Measurements from ENCODE around the gene PTCHD1. TPM values are rescaled to one million over a fixed set of nuclear protein-coding genes. Genes with fewer than 3 reads are reported as not detected.

Gene PTCHD1
- total RNA-seq, 2 donors from 2014 or later = 0.15 to 1.6 TPM

GRCh38 chrX:23364416-23364815 lies 29.8 kb downstream of the PTCHD1 start:
- no peak overlapping the region for H3K9ac ChIP-seq (ENCODE audit: low read depth in 2 of 2, low read length in 2 of 2)
- H3K36me3 ChIP-seq = no peaks in the 10 kb centered on the region
- H3K27ac ChIP-seq = no peak overlapping the region
- intact Hi-C loops (cut with DNase I) = no loop called here
- no peaks in the 10 kb centered on the region for H3K4me1 ChIP-seq
- no peaks in the 10 kb centered on the region for H3K27me3 ChIP-seq
- no peak for DNase-seq
- no peaks in the 10 kb centered on the region for H3K9me3 ChIP-seq
- TF ChIP-seq CTCF (IDR thresholded peaks at IDR 0.05) = no peak
- no peak overlapping the region for H3K4me3 ChIP-seq

- no peaks in the 10 kb centered on the region for H3K36me3 ChIP-seq
- no peaks in the 10 kb centered on the region for H3K4me1 ChIP-seq
- no peak for DNase-seq
- H3K9me3 ChIP-seq = no peaks in the 10 kb centered on the region
- TF ChIP-seq CTCF (IDR thresholded peaks at IDR 0.05) = no peak
- H3K9ac ChIP-seq (ENCODE audit: low read depth in 2 of 2, low read length in 2 of 2) = no peak overlapping the region
- H3K27ac ChIP-seq = no peak overlapping the region
- no peaks in the 10 kb centered on the region for H3K27me3 ChIP-seq
- intact Hi-C loops (cut with DNase I) = no loop called here
- no peak overlapping the region for H3K4me3 ChIP-seq
Observed at GRCh38 chrX:23365541-23365940, 30.9 kb downstream of the PTCHD1 start.

GRCh38 chrX:23366914-23367313 lies 32.3 kb downstream of the PTCHD1 start:
- no peaks in the 10 kb centered on the region for H3K9me3 ChIP-seq
- H3K36me3 ChIP-seq = no peaks in the 10 kb centered on the region
- H3K27ac ChIP-seq = no peak overlapping the region
- H3K27me3 ChIP-seq = no peaks in the 10 kb centered on the region
- H3K4me1 ChIP-seq = no peaks in the 10 kb centered on the region
- no peak overlapping the region for H3K4me3 ChIP-seq
- TF ChIP-seq CTCF (IDR thresholded peaks at IDR 0.05) = no peak
- intact Hi-C loops (cut with DNase I) = no loop called here
- no peak overlapping the region for H3K9ac ChIP-seq (ENCODE audit: low read depth in 2 of 2, low read length in 2 of 2)
- DNase-seq = no peak

DNA sequence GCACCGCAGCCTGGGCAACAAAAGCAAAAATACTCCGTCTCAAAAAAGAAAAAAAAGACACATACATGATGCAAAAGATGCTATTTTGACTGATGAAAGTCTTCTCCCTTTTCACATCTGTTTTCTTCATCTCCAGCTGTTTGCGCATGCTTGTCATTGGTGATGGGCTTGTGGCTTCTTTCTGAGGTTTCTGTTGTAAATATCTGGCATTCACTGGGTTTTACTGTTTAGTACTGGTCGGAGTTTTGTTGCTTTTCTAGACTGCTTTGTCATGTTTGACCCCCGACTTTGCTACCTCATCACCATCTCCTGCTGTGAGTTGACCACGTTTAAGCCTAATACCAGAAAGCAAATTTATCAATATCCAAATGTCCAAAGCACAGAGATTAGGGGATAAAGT lies 34.4 kb downstream of the PTCHD1 start:
- Histone ChIP-seq H3K4me1 (no peaks in the 10 kb centered on the region), H3K9me3 (no peaks in the 10 kb centered on the region), H3K4me3 (no peak overlapping the region), H3K36me3 (no peaks in the 10 kb centered on the region), H3K9ac (ENCODE audit: low read depth in 2 of 2, low read length in 2 of 2) (no peak overlapping the region), H3K27ac (no peak overlapping the region), H3K27me3 (no peaks in the 10 kb centered on the region)
- intact Hi-C loops (cut with DNase I) = no loop called here
- DNase-seq = no peak
- TF ChIP-seq CTCF (IDR thresholded peaks at IDR 0.05) = no peak

DNA sequence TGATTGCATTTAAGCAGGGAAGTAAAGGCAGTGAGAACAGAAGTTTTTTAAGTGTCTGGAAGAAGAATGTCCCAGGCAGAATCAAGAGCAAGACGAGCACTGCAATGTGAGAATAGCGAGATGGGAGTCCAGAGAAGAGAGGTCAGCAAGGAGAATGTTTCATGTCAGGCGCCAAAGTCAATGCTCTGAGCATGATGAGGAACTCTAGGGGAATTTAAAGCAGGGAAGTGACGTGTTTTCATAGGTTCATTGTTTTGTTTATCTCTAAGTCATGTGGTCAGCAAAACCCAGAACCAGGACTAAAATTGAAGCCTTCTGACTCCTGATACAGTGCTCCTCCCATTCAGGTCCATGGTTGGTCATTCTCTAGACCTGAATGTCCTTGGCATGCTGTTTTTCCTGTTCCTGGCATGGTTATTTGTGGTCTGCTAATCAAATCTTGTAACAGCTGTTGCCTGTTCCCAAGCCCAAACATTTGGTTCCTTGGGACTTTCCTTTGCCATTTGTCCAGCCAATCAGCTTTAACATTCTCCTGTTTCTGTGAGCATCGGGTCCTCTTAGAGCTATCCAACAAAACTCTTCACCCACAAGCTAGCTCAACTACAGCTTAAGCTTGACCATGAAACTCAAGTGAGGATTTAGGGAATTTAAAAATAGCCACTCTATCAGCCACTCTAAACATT lies 37.7 kb downstream of the PTCHD1 start:
- H3K9me3 ChIP-seq = no peaks in the 10 kb centered on the region
- no peaks in the 10 kb centered on the region for H3K36me3 ChIP-seq
- H3K4me1 ChIP-seq = no peaks in the 10 kb centered on the region
- no peak for TF ChIP-seq CTCF (IDR thresholded peaks at IDR 0.05)
- intact Hi-C loops (cut with DNase I) = no loop called here
- no peak overlapping the region for H3K27ac ChIP-seq
- H3K27me3 ChIP-seq = no peaks in the 10 kb centered on the region
- no peak for DNase-seq
- no peak overlapping the region for H3K9ac ChIP-seq (ENCODE audit: low read depth in 2 of 2, low read length in 2 of 2)
- no peak overlapping the region for H3K4me3 ChIP-seq
